Mesendoderm (in vitro differentiated cells): Measurements from ENCODE around the gene SPESP1.

Source experiments
- DNase-seq: peaks from one replicate; pipeline ENCODE4 v3.0.0; 2013
- H2AK5ac ChIP-seq: 2 replicates; pipeline ENCODE4 v1.6.1; 2013; ENCODE audit warnings: low read length, inconsistent platforms
- H2BK120ac ChIP-seq: 2 replicates; pipeline ENCODE4 v1.6.1; 2013; ENCODE audit warnings: low read depth, mild to moderate bottlenecking, low read length, moderate library complexity, mixed read lengths
- H2BK15ac ChIP-seq: replicated peaks from 2 replicates; pipeline ENCODE4 v1.6.1; 2013; ENCODE audit warnings: low read depth, mild to moderate bottlenecking, moderate library complexity
- H2BK5ac ChIP-seq: 2 replicates; pipeline ENCODE4 v1.6.1; 2013; ENCODE audit warnings: low read length, inconsistent platforms
- H3K18ac ChIP-seq: 2 replicates; pipeline ENCODE4 v1.6.1; 2013; ENCODE audit warnings: mild to moderate bottlenecking, low read length, mixed read lengths
- H3K23ac ChIP-seq: one replicate; pipeline ENCODE4 v1.6.1; 2013; ENCODE audit warnings: low read length
- H3K27ac ChIP-seq: 2 replicates; pipeline ENCODE4 v1.5.1; 2013; ENCODE audit warnings: low read depth, mild to moderate bottlenecking, inconsistent platforms, low read length, moderate library complexity
- H3K27me3 ChIP-seq: 2 replicates; pipeline ENCODE4 v1.6.1; 2013; ENCODE audit warnings: low read length, control low read depth, mild to moderate bottlenecking, inconsistent platforms; ENCODE audit not compliant: insufficient read depth, poor library complexity
- H3K36me3 ChIP-seq: 2 replicates; pipeline ENCODE4 v1.6.1; 2013; ENCODE audit warnings: low read length, inconsistent platforms; ENCODE audit not compliant: control insufficient read depth, insufficient read depth
- H3K4ac ChIP-seq: one replicate; pipeline ENCODE4 v1.6.1; 2013; ENCODE audit warnings: low read depth, mild to moderate bottlenecking, low read length, moderate library complexity
- H3K4me1 ChIP-seq: 2 replicates; pipeline ENCODE4 v1.6.1; 2013; ENCODE audit warnings: low read depth, low read length, inconsistent platforms; ENCODE audit not compliant: control insufficient read depth
- H3K4me2 ChIP-seq: 2 replicates; pipeline ENCODE4 v1.6.1; 2013; ENCODE audit warnings: low read length
- H3K4me3 ChIP-seq: 2 replicates; pipeline ENCODE4 v1.5.1; 2013; ENCODE audit warnings: mild to moderate bottlenecking, low read length
- H3K56ac ChIP-seq: one replicate; pipeline ENCODE4 v1.6.1; 2013; ENCODE audit warnings: low read length
- H3K79me1 ChIP-seq: 2 replicates; pipeline ENCODE4 v1.6.1; 2013; ENCODE audit warnings: low read length, inconsistent platforms
- H3K79me2 ChIP-seq: 2 replicates; pipeline ENCODE4 v1.6.1; 2013; ENCODE audit warnings: mild to moderate bottlenecking, low read length; ENCODE audit not compliant: control insufficient read depth, insufficient read depth
- H3K9ac ChIP-seq: 2 replicates; pipeline ENCODE4 v1.6.1; 2013; ENCODE audit warnings: low read length, inconsistent platforms
- H4K5ac ChIP-seq: one replicate; pipeline ENCODE4 v1.6.1; 2013; ENCODE audit warnings: low read length
- H4K8ac ChIP-seq: one replicate; pipeline ENCODE4 v1.6.1; 2013; ENCODE audit warnings: low read depth, mild to moderate bottlenecking, control low read depth, low read length, moderate library complexity
- WGBS: extraction: QIAGEN DNeasy Blood & Tissue Kit; methylation state at CpG from one replicate; pipeline ENCODE4 v1.1.7; 2013; ENCODE audit warnings: low lambda C conversion rate, missing lambda C conversion rate; ENCODE audit not compliant: insufficient coverage; ENCODE audit errors: extremely low coverage; 5-methylcytosine and 5-hydroxymethylcytosine counted together

SPESP1 gene

DNA sequence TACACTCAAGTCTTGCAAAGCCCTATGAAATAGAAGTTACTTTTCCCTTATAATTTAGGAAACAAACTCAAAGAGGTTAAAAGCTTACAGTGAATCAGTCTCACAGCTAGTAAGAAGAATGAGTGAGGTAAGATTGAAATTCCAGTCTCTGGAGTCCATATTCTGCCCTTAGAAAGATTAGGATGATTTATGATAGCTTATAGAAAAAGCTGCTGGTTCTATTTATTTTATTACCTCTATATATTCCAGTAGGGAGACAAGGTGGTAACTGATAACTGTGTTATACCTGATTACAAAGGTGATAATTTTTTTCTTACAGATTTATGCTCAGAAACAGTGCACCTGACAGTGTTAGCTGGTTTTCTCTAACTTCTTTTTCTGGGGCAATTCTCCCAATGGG lies 34.1 kb upstream of the SPESP1 start:
- Histone ChIP-seq H4K5ac (no peak overlapping the region), H3K4ac (no peak overlapping the region), H3K27me3 (no peaks in the 10 kb centered on the region), H2BK5ac (no peak overlapping the region), H2BK120ac (no peak overlapping the region), H3K4me2 (no peak overlapping the region), H3K79me2 (no peaks in the 10 kb centered on the region), H3K56ac (no peak overlapping the region), H3K23ac (no peak overlapping the region), H3K9ac (no peak overlapping the region), H4K8ac (no peak overlapping the region), H3K79me1 (no peaks in the 10 kb centered on the region), H3K4me3 (no peak overlapping the region), H3K36me3 (no peaks in the 10 kb centered on the region), H3K18ac (no peak overlapping the region), H3K4me1 (no peaks in the 10 kb centered on the region), H3K27ac (no peak overlapping the region), H2AK5ac (no peak overlapping the region), H2BK15ac (no peak overlapping the region)
- DNase-seq: no peak

DNA sequence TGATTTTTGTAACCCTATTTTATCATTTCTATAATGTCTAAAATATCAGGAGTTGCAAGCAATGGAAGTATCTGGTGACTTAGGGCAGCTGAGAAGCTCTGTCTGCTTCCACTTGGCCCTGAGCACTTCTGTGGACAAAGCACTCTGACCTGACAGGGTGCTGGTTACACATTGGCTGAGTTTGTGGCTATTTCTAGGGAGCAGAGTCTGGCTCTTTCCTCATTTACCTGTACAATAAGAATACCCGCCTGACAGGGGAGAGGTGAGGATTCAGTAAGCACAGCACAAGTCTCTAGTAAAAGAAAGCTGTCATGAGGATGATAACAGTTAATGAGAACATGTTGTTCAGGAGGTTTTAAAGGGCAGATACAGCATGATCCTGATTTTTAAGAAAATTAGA lies 33.3 kb upstream of the SPESP1 start:
- no peak overlapping the region for H4K5ac ChIP-seq
- no CpG with 5 or more reads among the region's 1 CpG for WGBS
- H3K27me3 ChIP-seq: no peaks in the 10 kb centered on the region
- no peak overlapping the region for H3K18ac ChIP-seq
- no peak overlapping the region for H3K4me3 ChIP-seq
- H4K8ac ChIP-seq: no peak overlapping the region
- no peak overlapping the region for H3K56ac ChIP-seq
- H2BK15ac ChIP-seq: no peak overlapping the region
- H3K27ac ChIP-seq: no peak overlapping the region
- H2BK5ac ChIP-seq: no peak overlapping the region
- H2AK5ac ChIP-seq: no peak overlapping the region
- no peak overlapping the region for H3K23ac ChIP-seq
- DNase-seq: no peak
- no peak overlapping the region for H3K9ac ChIP-seq
- no peak overlapping the region for H2BK120ac ChIP-seq
- no peaks in the 10 kb centered on the region for H3K79me1 ChIP-seq
- H3K4me2 ChIP-seq: no peak overlapping the region
- no peaks in the 10 kb centered on the region for H3K4me1 ChIP-seq
- no peaks in the 10 kb centered on the region for H3K79me2 ChIP-seq
- no peaks in the 10 kb centered on the region for H3K36me3 ChIP-seq
- H3K4ac ChIP-seq: no peak overlapping the region

DNA sequence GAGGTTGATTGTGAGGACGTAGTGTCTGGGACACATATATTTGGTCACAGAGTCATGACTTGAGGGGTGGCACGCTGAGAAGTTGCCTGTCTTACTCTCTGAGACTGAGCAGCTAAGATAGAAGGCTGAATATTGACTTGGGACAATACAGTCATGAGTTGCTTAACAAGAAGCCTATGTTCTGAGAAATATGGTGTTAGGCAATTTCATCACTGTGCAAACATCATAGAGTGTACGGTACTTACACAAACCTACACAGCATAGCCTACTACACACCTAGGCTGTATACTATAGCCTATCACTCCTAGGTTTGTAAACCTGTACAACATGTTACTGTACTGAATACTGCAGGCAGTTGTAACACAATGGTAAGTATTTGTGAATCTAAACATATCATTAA lies 30.3 kb upstream of the SPESP1 start:
- Histone ChIP-seq H4K8ac (no peak overlapping the region), H3K4me2 (no peak overlapping the region), H2BK15ac (no peak overlapping the region), H3K79me2 (no peaks in the 10 kb centered on the region), H3K9ac (no peak overlapping the region), H3K23ac (no peak overlapping the region), H2BK120ac (no peak overlapping the region), H4K5ac (no peak overlapping the region), H3K27ac (no peak overlapping the region), H3K27me3 (no peaks in the 10 kb centered on the region), H3K79me1 (no peaks in the 10 kb centered on the region), H3K4ac (no peak overlapping the region), H3K56ac (no peak overlapping the region), H2BK5ac (no peak overlapping the region), H3K4me1 (no peaks in the 10 kb centered on the region), H2AK5ac (no peak overlapping the region), H3K4me3 (no peak overlapping the region), H3K36me3 (no peaks in the 10 kb centered on the region), H3K18ac (no peak overlapping the region)
- DNase-seq: no peak
- WGBS: no CpG with 5 or more reads among the region's 3 CpGs

GRCh38 chr15:68907396-68907923 lies 22.9 kb upstream of the SPESP1 start:
- Histone ChIP-seq H4K8ac (no peak overlapping the region), H3K23ac (no peak overlapping the region), H3K4me2 (no peak overlapping the region), H3K79me1 (no peaks in the 10 kb centered on the region), H3K4me1 (no peaks in the 10 kb centered on the region), H4K5ac (no peak overlapping the region), H2BK5ac (no peak overlapping the region), H3K4me3 (no peak overlapping the region), H2AK5ac (no peak overlapping the region), H3K79me2 (no peaks in the 10 kb centered on the region), H3K9ac (no peak overlapping the region), H3K18ac (no peak overlapping the region), H3K27ac (no peak overlapping the region), H3K27me3 (no peaks in the 10 kb centered on the region), H2BK15ac (no peak overlapping the region), H3K36me3 (no peaks in the 10 kb centered on the region), H3K56ac (no peak overlapping the region), H3K4ac (no peak overlapping the region), H2BK120ac (no peak overlapping the region)
- no peak for DNase-seq
- no CpG with 5 or more reads among the region's 2 CpGs for WGBS

DNA sequence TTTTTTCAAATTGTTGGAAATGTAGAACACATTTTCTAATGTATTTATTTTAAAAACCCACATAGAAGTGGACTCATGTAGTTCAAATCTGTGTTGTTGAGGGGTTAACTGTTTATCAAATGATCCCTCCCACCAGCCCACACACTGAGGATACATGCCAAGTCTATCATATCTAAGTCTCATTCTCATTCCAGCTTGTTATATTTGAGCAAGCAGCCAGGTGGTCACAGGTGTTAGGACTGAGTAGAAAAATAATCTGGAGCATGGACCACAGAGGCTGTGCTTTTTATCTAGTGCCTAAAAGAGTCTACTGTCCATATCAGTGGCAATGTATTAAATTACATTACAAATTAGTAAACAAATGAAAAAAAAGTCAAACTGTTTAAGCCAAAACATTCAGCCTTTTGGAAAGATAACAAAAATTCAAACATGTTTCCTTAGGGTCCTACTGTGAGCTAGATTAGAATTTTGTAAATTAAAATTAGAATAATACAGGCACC lies 20.7 kb upstream of the SPESP1 start:
- Histone ChIP-seq H3K79me2 (no peaks in the 10 kb centered on the region), H3K4me1 (no peaks in the 10 kb centered on the region), H2AK5ac (no peak overlapping the region), H3K56ac (no peak overlapping the region), H4K8ac (no peak overlapping the region), H3K27ac (no peak overlapping the region), H2BK120ac (no peak overlapping the region), H3K79me1 (no peaks in the 10 kb centered on the region), H3K9ac (no peak overlapping the region), H3K4me3 (no peak overlapping the region), H2BK15ac (no peak overlapping the region), H2BK5ac (no peak overlapping the region), H3K27me3 (no peaks in the 10 kb centered on the region), H4K5ac (no peak overlapping the region), H3K36me3 (no peaks in the 10 kb centered on the region), H3K18ac (no peak overlapping the region), H3K23ac (no peak overlapping the region), H3K4me2 (no peak overlapping the region), H3K4ac (no peak overlapping the region)
- no peak for DNase-seq

DNA sequence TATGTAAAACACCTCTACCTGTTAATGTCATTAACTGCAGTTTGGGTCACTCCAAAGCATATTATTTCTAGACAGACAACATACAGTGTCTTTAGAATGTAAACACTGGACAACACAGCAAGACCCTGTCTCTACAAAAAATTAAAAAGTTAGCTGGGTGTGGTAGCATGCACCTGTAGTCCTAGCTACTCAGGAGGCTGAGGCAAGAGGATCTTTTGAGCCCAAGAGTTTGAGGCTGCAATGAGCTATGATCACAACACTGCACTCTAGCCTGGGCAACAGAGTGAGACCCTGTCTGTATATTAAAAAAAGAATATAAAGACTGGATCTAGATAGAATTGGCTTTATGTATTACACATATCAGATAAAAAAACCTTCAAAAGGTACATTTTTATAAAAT lies 20.0 kb upstream of the SPESP1 start:
- no peak overlapping the region for H2AK5ac ChIP-seq
- H3K23ac ChIP-seq: no peak overlapping the region
- H3K4ac ChIP-seq: no peak overlapping the region
- H2BK120ac ChIP-seq: no peak overlapping the region
- H3K18ac ChIP-seq: no peak overlapping the region
- DNase-seq: no peak
- H3K4me2 ChIP-seq: no peak overlapping the region
- no peaks in the 10 kb centered on the region for H3K27me3 ChIP-seq
- H3K9ac ChIP-seq: no peak overlapping the region
- no peak overlapping the region for H2BK5ac ChIP-seq
- no peaks in the 10 kb centered on the region for H3K79me1 ChIP-seq
- no peak overlapping the region for H3K56ac ChIP-seq
- no peak overlapping the region for H2BK15ac ChIP-seq
- no peak overlapping the region for H3K4me3 ChIP-seq
- no peaks in the 10 kb centered on the region for H3K79me2 ChIP-seq
- H3K36me3 ChIP-seq: no peaks in the 10 kb centered on the region
- H4K5ac ChIP-seq: no peak overlapping the region
- H3K27ac ChIP-seq: no peak overlapping the region
- H4K8ac ChIP-seq: no peak overlapping the region
- no peaks in the 10 kb centered on the region for H3K4me1 ChIP-seq
